SK-MEL-5 (cell line): ENCODE results near the gene ZBTB16. TPM values are rescaled to one million over a fixed set of nuclear protein-coding genes. Genes with fewer than 3 reads are reported as not detected.

ENCODE experiments used
- DNase-seq: peaks from one replicate; pipeline ENCODE4 v3.0.0-alpha.2; 2016; ENCODE audit warnings: low read depth, low spot score
- in situ Hi-C: cut with HindIII; loops from 2 replicates; pipeline ENCODE4 v1.10.0; 2016; ENCODE audit warnings: low sequenced_read_pairs, high pct_unique_total_duplicates, low pct_unique_long_range_greater_than_20kb
- total RNA-seq: library from RNA; depleted of rRNA; stranded (reverse); fragments of >200 nt; shearing (Covaris generic); gene quantifications from 2 replicates; pipeline ENCODE4 v1.2.3, GENCODE V29; 2014

The ZBTB16 gene
- total RNA-seq, 1 experiment from 2014 or later, result not detected

GRCh38 chr11:114149689-114150407 is 90.3 kb downstream of the ZBTB16 start:
- no peak for DNase-seq
- in situ Hi-C loops, result no loop called here

- no peak for DNase-seq
- in situ Hi-C loops, result no loop called here
Measured at GRCh38 chr11:114150671-114151070, 91.2 kb downstream of the ZBTB16 start.

GRCh38 chr11:114151631-114152030 is 92.1 kb downstream of the ZBTB16 start:
- in situ Hi-C loops, result no loop called here
- DNase-seq, result no peak

- DNase-seq, result no peak
- in situ Hi-C loops, result no loop called here
Measured at GRCh38 chr11:114152162-114152561, 92.7 kb downstream of the ZBTB16 start.

- in situ Hi-C loops, result no loop called here
Measured at GRCh38 chr11:114152785-114153184, 93.3 kb downstream of the ZBTB16 start.

GRCh38 chr11:114153224-114153623 is 93.7 kb downstream of the ZBTB16 start:
- in situ Hi-C loops, result no loop called here

More at GRCh38 chr11:114152785-114153184, 93.3 kb downstream of the ZBTB16 start:
- no peak for DNase-seq

GRCh38 chr11:114154271-114155047 is 94.9 kb downstream of the ZBTB16 start:
- DNase-seq, result no peak
- in situ Hi-C loops, result no loop called here

More at GRCh38 chr11:114153224-114153623, 93.7 kb downstream of the ZBTB16 start:
- no peak for DNase-seq

GRCh38 chr11:114155116-114155515 is 95.6 kb downstream of the ZBTB16 start:
- in situ Hi-C loops, result no loop called here
- no peak for DNase-seq

- no peak for DNase-seq
- in situ Hi-C loops, result no loop called here
Measured at GRCh38 chr11:114156131-114156581, 96.6 kb downstream of the ZBTB16 start.

- no peak for DNase-seq
- in situ Hi-C loops, result no loop called here
Measured at GRCh38 chr11:114156782-114157181, 97.3 kb downstream of the ZBTB16 start.

GRCh38 chr11:114157476-114158050 is 98.1 kb downstream of the ZBTB16 start:
- DNase-seq, result no peak
- in situ Hi-C loops, result no loop called here

GRCh38 chr11:114158421-114158820 is 98.9 kb downstream of the ZBTB16 start:
- in situ Hi-C loops, result no loop called here
- no peak for DNase-seq

GRCh38 chr11:114158886-114159285 is 99.4 kb downstream of the ZBTB16 start:
- in situ Hi-C loops, result no loop called here
- DNase-seq, result no peak

GRCh38 chr11:114159320-114159719 is 99.8 kb downstream of the ZBTB16 start:
- no peak for DNase-seq
- in situ Hi-C loops, result no loop called here

- DNase-seq, result peak; percentile 51
- in situ Hi-C loops, result no loop called here
Measured at GRCh38 chr11:114159802-114160632, 100.5 kb downstream of the ZBTB16 start.

- no peak for DNase-seq
- in situ Hi-C loops, result no loop called here
Measured at GRCh38 chr11:114160894-114161293, 101.4 kb downstream of the ZBTB16 start.

- in situ Hi-C loops, result no loop called here
- DNase-seq, result no peak
Measured at GRCh38 chr11:114161486-114162250, 102.2 kb downstream of the ZBTB16 start.
